ENCODE data around the gene PIK3R3. TPM values are rescaled to one million over a fixed set of nuclear protein-coding genes. Genes with fewer than 3 reads are reported as not detected.

PIK3R3 gene
- total RNA-seq, 1 experiment from 2014 or later = 3.6 TPM

- H3K36me3 ChIP-seq (ENCODE audit: control insufficient read depth, insufficient read depth, low read length) = no peaks in the 10 kb centered on the region
- BruUV-seq (replicated peaks) = no TSS peak
- no peaks in the 10 kb centered on the region for H3K4me1 Mint-ChIP-seq (ENCODE audit: low read depth, unreplicated experiment)
- no peak overlapping the region for H3K4me3 ChIP-seq (ENCODE audit: low read depth, low read length)
- H3K4me3 Mint-ChIP-seq (ENCODE audit: unreplicated experiment) = no peak overlapping the region
- peaks cover 14% of the 10 kb centered on the region for H3K36me3 Mint-ChIP-seq (ENCODE audit: insufficient read depth, unreplicated experiment)
- no peak for TF ChIP-seq CTCF (IDR thresholded peaks at IDR 0.05; ENCODE audit: insufficient read depth in 1 of 2, low read depth in 1 of 2, low read length in 1 of 2, severe bottlenecking in 1 of 2, unreplicated experiment in 1 of 2)
- ChIA-PET POLR2A (no interaction called here), CTCF (no interaction called here)
- H3K4me1 ChIP-seq = no peaks in the 10 kb centered on the region
- no peaks in the 10 kb centered on the region for H3K9me3 ChIP-seq
- no peak overlapping the region for H3K27ac Mint-ChIP-seq (ENCODE audit: unreplicated experiment)
- intact Hi-C loops (cut with micrococcal nuclease; ENCODE audit: unreplicated experiment) = no loop called here
- H3K9me3 Mint-ChIP-seq (ENCODE audit: unreplicated experiment) = no peaks in the 10 kb centered on the region
- H3K27me3 Mint-ChIP-seq (ENCODE audit: insufficient read depth, unreplicated experiment) = no peaks in the 10 kb centered on the region
- no peak for DNase-seq
- no peaks in the 10 kb centered on the region for H3K27me3 ChIP-seq (replicated peaks; ENCODE audit: control insufficient read depth, insufficient read depth, low read length)
Measured at GRCh38 chr1:46128344-46128743, 4.1 kb downstream of the PIK3R3 start.

GRCh38 chr1:46118856-46119255, 13.6 kb downstream of the PIK3R3 start:
- H3K36me3 ChIP-seq (ENCODE audit: control insufficient read depth, insufficient read depth, low read length) = no peaks in the 10 kb centered on the region
- DNase-seq = no peak
- Mint-ChIP-seq H3K4me1 (ENCODE audit: low read depth, unreplicated experiment) (no peaks in the 10 kb centered on the region), H3K9me3 (ENCODE audit: unreplicated experiment) (no peaks in the 10 kb centered on the region), H3K36me3 (ENCODE audit: insufficient read depth, unreplicated experiment) (no peaks in the 10 kb centered on the region), H3K27me3 (ENCODE audit: insufficient read depth, unreplicated experiment) (no peaks in the 10 kb centered on the region), H3K4me3 (ENCODE audit: unreplicated experiment) (no peak overlapping the region), H3K27ac (ENCODE audit: unreplicated experiment) (no peak overlapping the region)
- no peak overlapping the region for H3K4me3 ChIP-seq (ENCODE audit: low read depth, low read length)
- H3K4me1 ChIP-seq = no peaks in the 10 kb centered on the region
- no peaks in the 10 kb centered on the region for H3K9me3 ChIP-seq
- TF ChIP-seq CTCF (IDR thresholded peaks at IDR 0.05; ENCODE audit: insufficient read depth in 1 of 2, low read depth in 1 of 2, low read length in 1 of 2, severe bottlenecking in 1 of 2, unreplicated experiment in 1 of 2) = no peak
- BruUV-seq (replicated peaks) = no TSS peak
- ChIA-PET POLR2A (no interaction called here), CTCF (no interaction called here)
- intact Hi-C loops (cut with micrococcal nuclease; ENCODE audit: unreplicated experiment) = no loop called here
- H3K27me3 ChIP-seq (replicated peaks; ENCODE audit: control insufficient read depth, insufficient read depth, low read length) = no peaks in the 10 kb centered on the region

GRCh38 chr1:46117810-46118494, 14.5 kb downstream of the PIK3R3 start:
- no peaks in the 10 kb centered on the region for H3K27me3 Mint-ChIP-seq (ENCODE audit: insufficient read depth, unreplicated experiment)
- no peak overlapping the region for H3K4me3 Mint-ChIP-seq (ENCODE audit: unreplicated experiment)
- no peaks in the 10 kb centered on the region for H3K4me1 Mint-ChIP-seq (ENCODE audit: low read depth, unreplicated experiment)
- POLR2A ChIA-PET = no interaction called here
- no peaks in the 10 kb centered on the region for H3K9me3 Mint-ChIP-seq (ENCODE audit: unreplicated experiment)
- Histone ChIP-seq H3K36me3 (ENCODE audit: control insufficient read depth, insufficient read depth, low read length) (no peaks in the 10 kb centered on the region), H3K9me3 (no peaks in the 10 kb centered on the region), H3K4me1 (no peaks in the 10 kb centered on the region), H3K27me3 (replicated peaks; ENCODE audit: control insufficient read depth, insufficient read depth, low read length) (no peaks in the 10 kb centered on the region), H3K4me3 (ENCODE audit: low read depth, low read length) (no peak overlapping the region)
- no peak overlapping the region for H3K27ac Mint-ChIP-seq (ENCODE audit: unreplicated experiment)
- intact Hi-C loops (cut with micrococcal nuclease; ENCODE audit: unreplicated experiment) = no loop called here
- CTCF ChIA-PET = no interaction called here
- no peak for TF ChIP-seq CTCF (IDR thresholded peaks at IDR 0.05; ENCODE audit: insufficient read depth in 1 of 2, low read depth in 1 of 2, low read length in 1 of 2, severe bottlenecking in 1 of 2, unreplicated experiment in 1 of 2)
- no peak for DNase-seq
- BruUV-seq (replicated peaks) = no TSS peak
- H3K36me3 Mint-ChIP-seq (ENCODE audit: insufficient read depth, unreplicated experiment) = no peaks in the 10 kb centered on the region
